GM12878 (cell line): ENCODE data around the gene IGF1R. TPM values are rescaled to one million over a fixed set of nuclear protein-coding genes. Genes with fewer than 3 reads are reported as not detected.

Experiments used
- CEBPZ ChIP-seq: fragments of 150-350 bp; IDR thresholded peaks from 2 replicates; pipeline ENCODE4 v1.6.1; 2016; ENCODE audit warnings: low read depth, low read length
- CUX1 ChIP-seq: IDR thresholded peaks from 2 replicates; pipeline ENCODE4 v1.6.1; 2012; ENCODE audit warnings: improper control_type of control experiment, low read depth, low read length; ENCODE audit not compliant: insufficient replicate concordance
- MLLT1 ChIP-seq: fragments of 450-650 bp; IDR thresholded peaks from 2 replicates; pipeline ENCODE4 v1.6.1; 2016; ENCODE audit warnings: mild to moderate bottlenecking
- ZBED1 ChIP-seq: IDR thresholded peaks from 2 replicates; pipeline ENCODE4 v1.6.1; 2016; ENCODE audit warnings: borderline replicate concordance
- polyA plus RNA-seq, 11 experiments: library from polyadenylated mRNA; depleted of rRNA in 4 of 11; unstranded in 6 of 11; stranded (reverse) in 5 of 11; fragments of >200 nt; fragmentation: Nextera tagmentation in 4 of 11; fragmentation: Illumina TruSeq in 1 of 11; extraction: Ambion mirVana in 4 of 11; extraction: Trizol in 1 of 11; gene quantifications; 1 replicate in 1 of 11; 2 replicates in 10 of 11; pipeline versions ENCODE4 v1.2.1 to v1.2.3, GENCODE V29; 2011 to 2016; ENCODE audit warnings: inconsistent platforms in 2 of 11, missing spikeins in 2 of 11, low read depth in 1 of 11
- total RNA-seq, 4 experiments: library from RNA; depleted of rRNA in 3 of 4; stranded (reverse); fragments of >200 nt in 3 of 4; fragmentation: Illumina TruSeq in 1 of 4; extraction: Trizol in 1 of 4; gene quantifications; 2 replicates each; pipeline versions ENCODE4 v1.2.1 to v1.2.3, GENCODE V29; 2013 to 2021

IGF1R gene
- total and polyA plus RNA-seq, 10 of the 15 experiments (the other 5 are each of a cell fraction or from before 2014, with no cell fraction given), result 0.03 to 2.7 (median 0.66) TPM

GRCh38 chr15:98939311-98940080 lies 291.2 kb downstream of the IGF1R start (continued):
- TF ChIP-seq CUX1 (no peak), CEBPZ (no peak), MLLT1 (no peak), ZBED1 (no peak)
- TF ChIP-seq, all 136 proteins: peak for 0
